Stimulated activated CD4-positive, alpha-beta T cell treated with anti-CD3 and anti-CD28 coated beads, TNF-alpha, amount 100 ng/mL, for 1 hour (primary cell): ENCODE measurements around the gene LRCH1.

Experiments
- DNase-seq, 3 donors: peaks; one replicate each; pipeline ENCODE4 v3.0.0-alpha.2; 2020; ENCODE audit warnings: low read depth in 3 of 3, low spot score in 1 of 3

The LRCH1 gene

DNA sequence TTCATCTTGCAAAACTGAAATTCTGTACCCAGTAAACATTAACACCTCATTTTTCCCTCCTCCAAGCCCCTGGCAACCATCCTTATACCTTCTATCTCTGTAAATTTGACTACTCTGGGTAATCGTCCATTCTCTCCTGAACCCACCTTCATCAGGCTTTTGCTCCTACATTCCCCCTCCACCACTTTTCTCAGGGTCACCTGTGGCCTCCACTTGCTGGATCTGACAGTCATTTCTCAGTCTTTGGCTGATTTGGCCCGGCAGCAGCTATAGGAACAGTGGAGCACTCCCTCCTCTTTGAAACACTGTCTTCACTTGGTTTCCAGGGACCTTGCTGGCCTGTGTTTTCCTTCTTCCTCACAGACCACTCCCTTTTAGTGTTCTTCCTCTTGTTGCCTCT, 83.5 kb downstream of the LRCH1 start:
- no peak for DNase-seq

DNA sequence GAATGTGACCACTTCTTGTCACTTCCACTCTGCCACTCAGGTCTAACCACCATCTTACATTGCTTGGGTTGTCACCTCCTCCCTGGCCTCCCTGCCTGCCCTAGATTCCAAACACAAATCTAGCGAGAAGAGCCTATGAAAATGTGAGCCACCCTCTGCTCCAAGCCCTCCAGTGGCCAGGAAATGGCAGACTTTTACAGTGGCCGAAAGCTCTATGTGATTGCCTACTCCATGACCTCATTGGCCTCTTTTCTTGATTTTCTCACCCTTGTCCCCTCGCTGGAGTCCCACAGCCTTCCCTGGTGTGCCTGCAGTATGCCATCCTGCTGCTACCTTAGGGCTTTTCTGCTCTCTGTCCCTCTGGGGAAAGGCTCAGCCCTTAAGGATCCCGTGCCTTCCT, 84.2 kb downstream of the LRCH1 start:
- DNase-seq: no peak

DNA sequence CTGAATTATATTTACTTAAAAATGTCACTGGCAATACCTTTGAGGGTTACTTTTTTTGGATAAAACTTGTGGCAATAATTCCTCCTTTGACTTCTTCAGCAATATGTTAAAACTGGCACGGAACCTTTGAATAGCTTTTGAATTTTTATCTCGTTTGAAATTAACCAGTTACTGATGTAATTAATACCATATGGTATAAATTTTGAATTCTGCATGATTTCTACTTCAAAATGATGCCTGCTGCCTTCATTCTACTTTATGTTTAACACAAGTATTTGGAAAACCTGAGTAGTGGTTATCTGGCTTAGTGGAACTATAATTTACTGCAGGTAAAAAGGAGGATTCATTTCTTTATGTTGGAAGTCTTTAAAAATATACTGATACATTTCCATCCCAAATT, 85.3 kb downstream of the LRCH1 start:
- DNase-seq: no peak

DNA sequence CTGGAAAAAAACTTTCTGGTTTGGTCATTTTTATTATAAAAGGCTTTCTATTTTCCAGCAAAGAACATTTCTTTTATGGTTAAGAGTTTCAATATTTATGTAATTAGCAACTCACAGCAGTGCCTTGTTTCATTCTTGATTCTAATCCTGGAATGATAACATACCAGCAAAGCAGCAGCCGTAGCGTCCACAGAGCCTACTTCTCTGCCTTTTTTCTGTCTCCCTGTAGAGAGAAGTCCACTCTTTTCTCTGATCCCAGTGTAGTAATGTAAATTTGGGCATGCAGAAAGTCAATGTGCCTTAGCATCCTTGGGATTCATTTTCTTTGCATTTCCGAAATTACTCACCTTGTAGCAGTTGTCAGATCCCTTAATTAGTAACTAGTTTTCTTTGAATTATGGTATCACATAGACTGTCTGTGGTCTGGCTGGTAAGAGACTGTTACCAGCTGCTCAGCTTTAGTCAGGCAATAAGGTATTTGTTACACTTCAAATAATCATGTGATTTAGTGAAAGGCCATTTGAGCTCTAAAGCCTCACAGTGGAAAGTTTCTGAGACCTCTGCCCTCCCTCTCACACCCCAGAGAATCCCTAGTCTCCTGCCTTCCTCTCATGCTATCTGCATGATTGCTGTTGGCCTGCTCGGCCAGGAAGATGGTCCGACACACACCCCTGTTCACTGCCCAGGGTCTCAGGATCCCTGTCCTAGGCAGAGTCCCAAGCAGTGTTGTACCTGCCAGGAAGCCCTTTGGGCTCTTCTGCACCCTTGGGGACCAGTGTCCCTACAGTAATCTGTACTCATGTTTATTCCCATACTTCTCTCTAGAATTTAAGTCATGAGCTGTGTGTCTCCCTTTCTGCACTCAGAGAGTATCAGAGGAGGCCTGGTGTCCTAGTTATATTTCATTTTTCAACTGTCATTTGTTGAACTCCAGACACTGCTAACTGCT, 86.3 kb downstream of the LRCH1 start:
- DNase-seq: no peak

DNA sequence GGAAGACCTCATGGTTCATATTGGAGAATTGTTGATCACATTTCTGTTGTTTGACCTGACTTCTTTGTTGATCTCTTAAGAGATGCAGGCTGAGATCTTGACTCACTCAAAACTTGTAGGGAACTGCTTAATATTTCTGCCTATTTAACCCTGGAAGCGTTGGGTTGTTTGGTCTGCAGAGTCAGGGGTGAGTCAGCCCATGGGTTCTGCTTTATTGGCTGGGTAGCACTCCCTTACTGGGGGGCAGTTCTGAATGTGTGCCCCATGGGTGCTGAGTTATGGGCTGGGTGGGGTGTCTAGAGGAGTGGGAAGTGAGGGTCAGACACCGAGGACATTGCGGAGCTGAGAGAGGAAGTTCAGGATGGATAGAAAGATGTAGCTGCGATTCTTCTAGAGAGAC, 87.9 kb downstream of the LRCH1 start:
- no peak for DNase-seq

DNA sequence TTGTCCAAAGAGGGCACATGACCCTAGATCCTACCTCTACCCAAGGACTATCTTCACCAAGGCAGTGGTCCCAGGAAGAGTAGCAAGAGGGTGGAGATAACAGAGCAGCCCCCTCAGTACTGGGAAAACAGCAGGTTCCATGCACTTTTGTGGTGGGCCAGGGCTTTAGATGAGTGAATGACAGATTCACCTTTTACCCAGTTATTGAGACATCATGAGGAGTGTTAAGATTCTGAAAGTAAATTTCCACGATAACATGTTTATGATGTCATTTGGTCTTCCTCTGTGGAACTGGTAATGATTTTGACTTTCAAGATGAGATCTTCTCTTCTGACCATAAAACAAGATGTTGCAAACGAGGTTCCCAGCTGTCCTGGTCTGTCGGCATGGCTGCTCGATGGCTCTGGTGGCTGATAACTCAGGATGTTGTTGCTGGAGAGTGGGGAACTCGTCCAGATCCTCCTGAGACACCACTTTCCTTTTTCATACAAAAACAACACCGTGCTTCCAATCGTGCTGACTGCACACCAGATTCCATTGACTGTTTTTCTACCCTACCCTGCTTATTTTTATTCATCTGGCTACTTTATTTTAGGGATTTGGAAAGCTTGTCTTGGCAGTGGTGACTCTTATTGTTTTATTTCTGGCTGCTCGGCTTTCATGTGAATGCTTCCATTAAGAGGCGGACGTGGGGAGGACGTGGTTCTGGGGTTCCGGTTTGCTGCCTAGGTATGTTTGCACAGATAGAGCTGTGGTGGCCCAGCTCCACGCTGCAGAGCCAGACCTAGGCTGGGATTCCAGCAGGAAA, 88.5 kb downstream of the LRCH1 start:
- no peak for DNase-seq

DNA sequence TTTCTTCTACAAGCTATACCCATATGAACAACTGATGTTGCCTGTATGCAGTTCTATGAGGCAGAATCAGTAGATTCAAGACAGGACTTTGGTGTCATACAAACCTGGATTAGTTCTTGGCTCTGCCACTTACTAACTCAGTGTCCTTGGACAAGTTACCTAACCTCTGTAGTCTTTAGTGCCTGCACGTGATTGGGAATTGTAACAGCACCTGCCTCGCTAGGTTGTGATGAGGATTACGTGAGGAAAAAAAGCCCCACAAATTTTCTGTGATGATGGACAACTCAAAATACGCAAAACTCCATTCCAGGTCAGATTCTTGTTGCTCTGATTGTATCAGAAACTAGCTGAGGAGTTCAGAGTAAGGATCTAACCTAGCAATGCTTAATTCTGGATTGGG, 89.3 kb downstream of the LRCH1 start:
- no peak for DNase-seq

DNA sequence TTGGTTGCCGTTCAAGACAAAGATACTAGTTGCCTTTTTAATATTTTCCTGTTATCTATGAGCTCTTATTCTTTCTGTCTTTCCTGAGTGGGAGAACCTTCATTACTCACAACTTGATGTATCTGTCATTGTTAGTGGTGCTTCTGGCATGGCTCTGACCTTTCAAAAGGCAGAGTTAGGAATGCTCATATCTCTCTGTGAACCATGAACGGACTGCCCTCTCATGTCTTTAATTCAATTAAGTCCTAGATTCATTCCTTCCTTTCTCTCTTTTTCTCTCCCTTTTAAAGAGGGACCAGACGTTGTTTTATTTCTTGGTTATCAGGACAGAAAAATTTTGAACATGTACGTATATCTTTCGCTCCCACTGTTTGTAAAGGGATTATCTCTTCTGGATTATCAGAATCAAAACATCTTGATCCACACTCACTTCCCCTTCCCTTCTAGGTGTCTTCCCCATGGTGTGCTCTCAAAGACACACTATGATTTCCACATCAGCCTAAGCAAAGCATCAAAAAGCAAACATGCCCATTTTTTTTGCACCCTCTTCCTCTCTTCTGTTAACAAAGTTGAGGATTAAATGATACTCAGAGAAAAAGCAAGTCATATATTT, 90.3 kb downstream of the LRCH1 start:
- no peak for DNase-seq

DNA sequence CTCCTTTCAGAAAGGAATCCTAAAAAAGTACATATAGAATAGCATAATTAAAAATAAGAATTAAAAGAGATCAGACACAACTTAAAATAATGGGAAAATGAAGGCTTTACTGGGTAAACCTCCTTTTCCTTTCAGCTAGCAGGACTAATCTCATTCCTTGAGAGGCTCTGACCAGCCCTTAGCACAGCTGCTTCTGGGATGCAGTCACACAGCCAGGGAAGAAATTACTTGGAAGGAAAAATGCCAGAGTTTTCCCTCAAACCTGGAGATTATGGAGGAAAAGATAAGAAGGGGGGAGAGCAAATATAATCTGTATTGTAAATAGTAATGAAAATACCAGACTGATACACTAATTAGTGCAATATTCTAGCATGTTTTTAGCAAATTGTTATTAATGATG, 91.8 kb downstream of the LRCH1 start:
- DNase-seq: no peak

DNA sequence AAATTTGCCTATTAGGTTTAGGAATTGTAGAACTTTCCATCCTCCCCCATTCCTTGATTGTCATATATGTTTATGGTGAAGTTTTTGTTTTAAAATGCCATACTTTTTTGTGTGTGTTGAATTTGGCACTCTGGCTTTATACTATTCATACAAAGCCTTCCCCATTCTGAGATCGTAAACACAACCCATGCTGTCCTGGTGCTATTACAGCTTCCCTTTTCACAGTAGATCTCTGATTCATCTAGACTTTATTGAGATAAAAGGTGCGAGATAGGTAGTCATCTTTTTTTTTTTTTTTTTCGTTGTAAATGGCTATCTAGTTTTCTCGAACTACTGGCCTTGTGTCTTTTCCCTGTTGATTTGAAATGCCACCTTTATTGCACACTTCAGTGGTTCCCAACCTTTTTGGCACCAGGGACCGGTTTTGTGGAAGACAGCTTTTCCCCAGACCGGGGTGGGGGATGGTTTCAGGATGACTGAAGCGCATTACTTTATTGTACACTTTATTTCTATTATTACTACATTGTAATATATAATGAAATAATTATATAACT, 94.6 kb downstream of the LRCH1 start:
- no peak for DNase-seq

DNA sequence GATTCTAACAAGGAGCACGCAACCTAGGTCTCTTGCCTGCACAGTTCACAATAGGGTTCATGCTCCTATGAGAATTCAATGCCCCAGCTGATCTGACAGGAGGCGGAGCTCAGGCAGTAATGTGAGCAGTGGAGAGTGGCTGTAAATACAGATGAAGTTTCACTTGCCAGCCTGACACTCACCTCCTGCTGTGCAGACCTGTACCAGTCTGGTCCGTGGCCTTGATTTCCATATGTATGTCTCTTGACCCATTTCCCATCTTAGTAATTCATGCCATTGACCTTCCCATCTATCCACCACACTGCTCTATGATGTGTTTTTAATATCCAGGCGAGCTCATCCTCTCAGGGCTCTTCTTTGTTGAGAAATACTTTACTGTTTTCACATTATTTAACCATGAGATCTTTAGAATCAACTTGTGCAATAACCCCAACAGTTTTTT, 95.2 kb downstream of the LRCH1 start:
- DNase-seq: no peak

DNA sequence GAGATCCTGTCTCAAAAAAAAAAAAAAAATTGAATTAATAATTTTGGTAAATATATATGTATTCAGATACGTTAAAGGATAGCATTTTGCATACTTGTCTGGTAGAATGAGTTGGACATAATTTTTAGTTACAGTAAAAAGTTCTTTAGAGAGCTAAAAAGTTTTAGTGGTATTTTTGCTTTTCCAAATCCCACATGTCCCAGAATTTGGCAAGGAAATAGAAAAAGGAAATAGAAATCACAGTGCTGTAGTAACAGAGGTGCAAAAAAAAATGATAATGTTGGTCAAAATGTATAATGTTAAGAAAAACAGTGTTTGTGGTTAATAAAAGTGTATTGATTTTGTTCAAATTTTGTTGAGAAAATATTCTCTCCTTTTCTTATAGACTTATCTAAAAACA, 96.8 kb downstream of the LRCH1 start:
- DNase-seq: no peak

DNA sequence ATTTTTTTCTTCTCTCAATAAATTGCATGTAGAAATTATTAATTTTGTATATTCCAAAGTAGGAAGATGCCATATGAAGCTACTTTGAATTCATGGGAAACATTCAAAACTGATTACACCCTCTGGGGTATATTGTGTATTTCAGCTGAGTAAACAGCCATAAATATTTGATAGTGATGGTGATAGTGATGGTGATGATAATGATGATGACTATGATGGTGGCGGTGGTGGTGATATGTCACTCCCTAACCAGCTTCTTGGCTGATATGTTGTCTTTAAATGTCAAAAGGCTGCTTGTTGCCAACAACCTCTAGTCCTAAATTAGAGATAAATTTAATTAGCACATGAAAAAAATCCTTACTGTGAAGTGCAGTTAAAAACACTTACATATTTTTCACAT, 102.0 kb downstream of the LRCH1 start:
- no peak for DNase-seq

DNA sequence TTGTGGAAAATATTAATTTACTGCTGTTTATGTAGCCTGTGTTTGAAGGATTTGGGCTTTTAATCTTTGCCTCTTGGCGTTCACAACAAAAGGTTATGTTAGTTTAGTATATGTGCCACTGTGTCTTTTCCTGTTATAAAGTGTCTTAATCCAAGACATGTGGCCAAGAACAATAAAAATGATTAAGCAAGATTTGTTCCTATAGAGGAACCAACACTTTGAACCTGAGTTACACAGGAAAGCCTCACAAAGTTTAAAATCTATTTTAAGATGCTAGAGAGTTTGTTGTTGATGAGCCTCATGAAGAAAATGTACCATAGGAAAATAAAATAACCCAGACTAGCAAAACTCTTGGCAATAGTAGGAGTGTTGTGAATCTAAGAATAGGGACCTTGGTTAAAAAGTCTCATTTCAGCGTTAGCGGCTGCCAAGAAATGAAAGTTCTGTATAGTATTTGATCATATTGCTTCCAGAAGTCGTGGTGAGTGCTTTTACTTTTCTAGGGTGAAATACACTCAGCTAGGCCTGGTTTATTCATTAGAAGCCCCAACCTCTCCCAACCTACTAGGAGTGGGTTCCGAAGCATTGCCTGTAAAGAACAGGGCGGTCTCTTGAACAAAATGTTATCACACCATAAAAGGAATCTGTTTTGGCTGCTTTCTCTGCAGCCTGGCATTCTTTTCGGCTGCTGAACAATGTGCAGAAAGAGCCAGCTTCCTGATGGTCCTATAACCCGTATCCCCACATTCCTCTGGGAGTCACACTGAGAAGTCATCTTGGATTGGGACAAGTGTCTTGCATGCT, 102.6 kb downstream of the LRCH1 start:
- no peak for DNase-seq

DNA sequence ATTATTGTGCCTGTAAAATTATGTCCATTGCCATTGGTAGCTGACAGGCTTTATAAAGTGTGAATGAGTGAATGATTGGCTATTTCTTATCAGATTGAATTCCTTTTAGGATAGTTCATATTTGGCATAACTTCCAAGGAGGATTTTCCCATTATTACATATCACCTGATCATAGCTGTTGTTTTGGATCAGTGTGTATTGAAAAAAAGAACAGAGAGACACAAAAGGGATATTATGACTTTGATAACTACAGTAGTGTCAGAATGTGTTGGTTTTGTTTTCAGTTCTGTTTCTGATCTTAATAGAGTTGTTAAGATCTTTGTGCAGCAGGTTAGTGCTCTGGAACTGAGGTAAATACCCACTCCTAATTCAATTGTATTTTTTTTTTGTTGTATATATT, 103.8 kb downstream of the LRCH1 start:
- no peak for DNase-seq

DNA sequence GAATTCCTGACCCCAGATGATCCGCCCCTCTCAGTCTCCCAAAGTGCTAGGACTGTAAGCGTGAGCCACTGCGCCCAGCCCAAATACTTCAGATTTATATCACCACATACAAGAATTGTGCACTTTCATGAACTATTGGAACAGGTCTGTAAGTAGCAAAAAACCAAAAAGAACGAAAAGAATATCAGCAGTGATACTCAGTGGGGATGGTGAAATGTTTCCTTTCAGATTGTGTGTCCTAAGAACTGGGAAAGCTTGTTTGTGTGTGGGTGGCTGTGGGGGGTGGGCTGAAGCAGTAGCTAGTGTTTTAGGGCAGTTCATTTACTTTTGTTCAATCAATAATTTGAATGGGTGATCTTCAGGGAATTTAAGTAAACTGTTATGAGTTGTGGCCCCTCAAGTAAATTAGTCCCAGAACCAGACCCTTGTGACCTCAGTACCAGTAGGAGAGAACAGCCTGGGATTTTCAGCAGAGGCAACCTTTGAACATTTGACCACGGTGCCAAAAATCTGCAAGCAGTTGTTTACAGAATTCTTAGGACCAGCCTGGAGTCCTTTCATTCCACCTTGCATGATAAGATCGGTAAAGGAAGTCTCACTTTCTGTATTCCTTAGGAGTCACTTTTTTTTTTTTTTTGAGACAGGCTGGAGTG, 106.6 kb downstream of the LRCH1 start:
- no peak for DNase-seq

DNA sequence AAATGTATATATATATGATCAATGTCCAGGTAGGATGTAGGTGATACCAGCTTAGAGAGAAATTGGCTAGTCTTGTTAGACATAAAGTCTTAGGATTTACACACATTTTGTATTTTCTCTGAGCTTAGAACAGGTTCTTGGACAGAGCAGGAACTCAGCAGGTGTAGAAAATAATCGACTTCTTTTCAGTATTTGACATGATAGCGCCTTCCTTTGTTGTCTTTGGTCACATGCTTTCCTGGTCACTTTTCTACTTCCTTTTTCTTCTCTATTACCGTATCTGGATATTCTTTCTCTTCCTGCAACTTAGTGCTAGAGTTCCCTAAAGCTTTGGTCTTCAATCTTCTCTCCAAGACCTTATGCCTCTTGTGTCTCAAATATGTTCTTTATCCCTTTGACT, 107.4 kb downstream of the LRCH1 start:
- DNase-seq: no peak

DNA sequence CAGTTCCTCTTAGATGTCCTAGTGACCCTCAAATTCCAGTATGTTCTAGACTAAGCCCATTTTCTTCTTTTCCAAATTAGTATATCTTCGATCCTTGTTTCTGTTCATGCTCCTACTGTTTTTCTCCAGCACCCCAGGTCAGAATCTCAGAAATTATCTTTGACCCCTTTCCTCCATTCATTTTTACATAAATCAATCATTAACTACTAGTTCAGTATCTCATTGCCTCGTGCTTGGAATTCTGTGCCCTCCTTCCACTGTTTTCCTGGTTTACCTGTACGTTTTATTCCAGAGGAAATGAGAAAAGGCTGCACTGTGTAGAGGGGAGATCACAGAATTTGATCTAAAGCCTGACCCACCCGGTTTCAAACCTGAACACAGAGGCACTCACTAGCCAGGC, 107.9 kb downstream of the LRCH1 start:
- no peak for DNase-seq

DNA sequence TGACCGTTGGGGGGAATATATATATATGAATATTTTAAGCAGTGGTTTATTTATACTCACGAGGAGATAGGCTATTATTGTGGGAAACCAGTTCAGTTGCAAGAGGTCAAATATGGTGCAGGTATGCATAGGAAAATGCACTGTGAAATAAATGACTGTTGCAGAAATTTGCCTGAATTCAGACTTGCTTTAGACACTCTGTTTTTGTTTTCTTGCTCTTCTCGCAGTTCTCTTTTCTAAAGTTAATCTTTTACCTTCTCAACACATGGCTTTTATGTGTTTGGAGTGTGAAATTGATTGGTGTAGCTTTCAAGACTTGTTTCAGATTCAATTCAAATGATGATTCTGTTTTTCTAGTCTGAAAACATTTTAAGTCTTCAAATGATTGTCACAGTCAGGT, 109.7 kb downstream of the LRCH1 start:
- no peak for DNase-seq
